Activated T-helper 1 cell treated with anti-CD3 and anti-CD28 coated beads, Interleukin-2, amount 50 U/mL, for 16 hours (primary cell): ENCODE results near the gene SLC9A1.
"Not testable (repeated sequence)": the region's sequence is repeated elsewhere in the genome, so short reads cannot be mapped to it uniquely, and the experiment has no call there.

Experiments used
- DNase-seq, 2 donors: peaks; one replicate each; pipeline ENCODE4 v3.0.0-alpha.2; 2020; ENCODE audit warnings: low read depth in 1 of 2, low spot score in 1 of 2

The SLC9A1 gene

GRCh38 chr1:27135541-27136235 is 19.2 kb downstream of the SLC9A1 start:
- no peak for DNase-seq

GRCh38 chr1:27133991-27134390 is 20.9 kb downstream of the SLC9A1 start:
- DNase-seq = no peak

- no peak for DNase-seq
Observed at GRCh38 chr1:27133158-27133557, 21.8 kb downstream of the SLC9A1 start.

DNA sequence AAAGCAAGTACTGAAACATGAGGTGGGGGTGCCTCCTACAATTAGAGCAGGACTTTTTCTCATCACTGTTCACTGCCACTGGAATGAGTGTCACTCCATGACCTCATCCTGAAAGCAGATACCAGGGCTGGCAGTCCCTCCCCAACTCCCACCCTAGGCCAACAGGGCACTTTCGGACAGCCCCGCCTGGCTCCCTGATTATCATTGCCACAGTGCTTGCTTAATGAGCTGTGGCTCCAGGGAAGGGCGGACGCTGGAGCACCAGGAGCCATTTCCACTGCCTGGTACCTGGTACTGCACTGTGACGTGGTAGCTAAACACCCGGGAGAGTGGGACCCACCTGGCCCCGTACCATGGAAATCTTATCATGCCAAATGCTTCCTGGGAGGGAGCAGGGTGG is 22.3 kb downstream of the SLC9A1 start:
- no peak for DNase-seq

GRCh38 chr1:27132147-27132546 is 22.8 kb downstream of the SLC9A1 start:
- DNase-seq = no peak

- no peak for DNase-seq
Observed at GRCh38 chr1:27130798-27131197, 24.1 kb downstream of the SLC9A1 start.

- DNase-seq = no peak
Observed at GRCh38 chr1:27129225-27129624, 25.7 kb downstream of the SLC9A1 start.

GRCh38 chr1:27127419-27127818 is 27.5 kb downstream of the SLC9A1 start:
- no peak for DNase-seq

- DNase-seq = no peak
Observed at GRCh38 chr1:27126391-27126790, 28.5 kb downstream of the SLC9A1 start.

GRCh38 chr1:27125125-27125524 is 29.8 kb downstream of the SLC9A1 start:
- DNase-seq = not testable (repeated sequence)

DNA sequence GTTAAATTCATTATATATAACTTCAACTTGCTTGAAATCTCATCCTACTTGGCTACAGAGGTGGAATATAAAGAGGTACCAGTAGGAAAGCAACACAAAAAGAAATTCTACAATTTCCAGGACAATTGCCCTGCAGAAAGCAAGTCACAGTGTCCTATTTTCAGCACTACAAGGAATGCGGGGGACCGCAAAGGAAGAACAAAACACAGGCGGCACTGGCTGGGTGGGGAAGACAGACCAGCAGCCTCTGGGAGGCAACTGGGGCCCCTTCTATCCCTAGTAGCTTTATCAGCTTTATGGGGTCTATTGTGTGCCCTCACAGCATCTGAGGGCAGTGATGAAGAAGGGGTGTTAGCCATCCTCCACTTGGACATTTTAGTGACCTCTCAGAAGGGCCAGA is 30.5 kb downstream of the SLC9A1 start:
- DNase-seq = no peak

GRCh38 chr1:27122652-27123051 is 32.3 kb downstream of the SLC9A1 start:
- DNase-seq = no peak

DNA sequence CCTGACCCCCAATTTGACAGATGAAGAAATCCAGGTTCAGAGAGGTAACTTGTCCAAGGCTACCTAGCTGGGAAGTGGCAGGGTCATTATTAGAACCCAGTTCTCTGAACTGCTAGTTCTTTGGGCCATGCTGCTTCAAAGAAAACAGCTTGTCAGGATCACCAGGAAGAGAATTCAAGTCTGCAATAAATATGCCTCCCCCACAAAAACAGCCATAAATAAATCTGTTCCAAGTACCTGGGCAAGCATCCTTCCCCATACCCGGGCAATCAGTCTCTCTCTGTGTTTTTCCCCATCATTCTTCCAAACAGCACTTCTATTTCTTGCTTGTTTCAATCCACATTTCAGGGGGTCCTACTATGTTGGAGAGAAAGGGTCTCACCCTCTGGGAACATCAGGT is 34.1 kb downstream of the SLC9A1 start:
- no peak for DNase-seq

GRCh38 chr1:27118440-27118689 is 36.6 kb downstream of the SLC9A1 start:
- no peak for DNase-seq

- DNase-seq = no peak
Observed at GRCh38 chr1:27117733-27118439, 37.0 kb downstream of the SLC9A1 start.

DNA sequence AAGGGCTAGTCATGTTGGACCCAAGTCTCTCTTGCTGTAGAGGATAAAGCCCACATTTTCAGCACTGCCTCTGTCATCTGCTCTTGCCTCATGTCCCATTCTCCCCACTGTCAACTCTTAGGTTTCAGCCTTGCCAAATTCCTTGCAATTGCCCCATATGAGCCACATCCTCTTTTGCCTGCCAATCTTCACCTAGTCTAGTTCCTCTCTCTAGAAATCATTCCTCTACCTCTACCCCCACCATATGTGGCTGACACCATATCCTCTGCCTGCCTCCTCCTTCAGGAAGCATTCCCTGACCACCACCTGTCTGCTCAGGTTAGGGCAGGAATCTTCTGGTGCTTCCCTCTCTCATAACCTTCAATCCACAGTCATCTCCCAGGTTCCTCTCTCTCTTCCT is 38.2 kb downstream of the SLC9A1 start:
- DNase-seq = no peak

GRCh38 chr1:27116232-27116631 is 38.7 kb downstream of the SLC9A1 start:
- DNase-seq = no peak

- DNase-seq = no peak
Observed at GRCh38 chr1:27114546-27114945, 40.4 kb downstream of the SLC9A1 start.

- DNase-seq = no peak
Observed at GRCh38 chr1:27113861-27114260, 41.1 kb downstream of the SLC9A1 start.

DNA sequence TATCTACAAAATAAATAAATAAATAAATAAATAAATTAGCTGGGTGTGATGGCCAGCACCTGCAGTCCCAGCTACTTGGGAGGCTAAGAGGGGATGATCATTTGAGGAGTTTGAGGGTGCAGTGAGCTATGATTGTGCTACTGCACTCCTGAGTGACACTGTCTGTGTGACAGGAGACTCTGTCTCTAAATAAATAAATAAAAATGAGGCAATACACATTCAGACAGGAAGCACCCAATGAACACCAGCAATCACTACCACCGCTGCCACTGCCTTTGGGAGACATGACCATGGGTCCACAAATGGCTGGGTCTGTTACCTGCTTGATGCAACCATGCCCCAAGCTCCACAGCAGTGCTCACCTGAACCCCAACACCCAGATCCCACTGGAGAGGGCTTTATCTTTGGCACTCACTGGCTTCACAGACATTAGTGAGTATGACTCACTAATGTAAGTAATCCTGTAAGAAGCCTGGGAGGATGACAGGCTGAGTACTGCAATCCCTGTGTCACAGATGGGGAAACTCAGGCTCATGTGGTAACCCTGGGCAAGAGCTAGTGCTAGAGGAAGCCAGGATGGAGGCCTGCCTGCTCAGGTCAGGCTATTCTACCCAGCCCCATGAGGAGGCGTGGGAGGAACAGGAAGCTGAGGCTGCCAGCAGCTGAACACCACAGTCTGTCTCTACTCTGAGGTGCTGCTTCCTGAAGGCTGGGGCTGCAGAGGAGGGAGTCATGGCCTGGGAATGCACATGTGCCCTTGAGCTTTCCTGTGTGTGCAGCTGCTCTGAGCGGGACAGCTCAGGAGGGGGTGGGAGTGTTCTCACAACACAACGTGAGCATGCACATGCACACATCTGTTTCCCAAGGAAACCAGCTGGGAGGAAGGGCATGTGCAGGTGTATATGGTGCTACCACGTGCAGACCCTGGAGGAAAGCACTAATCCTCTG is 43.0 kb downstream of the SLC9A1 start:
- peak; percentile 28 to 37 for DNase-seq

GRCh38 chr1:27109103-27109822 is 45.7 kb downstream of the SLC9A1 start:
- no peak for DNase-seq
